Right lobe of liver (tissue), 4 donors: ENCODE measurements around the gene OR8I2.

ENCODE experiments used
- CTCF ChIP-seq, 4 donors: fragments of 200-600 bp in 3 of 4; fragments of 450-650 bp in 1 of 4; IDR thresholded peaks; one replicate each; pipeline versions ENCODE4 v1.5.1 to v1.8.0; 2016 to 2022; ENCODE audit warnings: antibody characterized with exemption in 4 of 4, mild to moderate bottlenecking in 2 of 4
- POLR2A ChIP-seq: fragments of 450-650 bp; IDR thresholded peaks from one replicate; pipeline ENCODE4 v1.6.1; 2017; ENCODE audit warnings: antibody characterized with exemption, mild to moderate bottlenecking
- donor health status: DM: no; HTN: no; CAD: no.
- donor health status: DM: no; HTN: no; CAD: no.
- donor health status: DM: no; HTN: yes; CAD: no.

- TF ChIP-seq CTCF (IDR thresholded peaks at IDR 0.05) (no peak), POLR2A (no peak)
Observed at GRCh38 chr11:56093008-56093407, at the start of gene OR8I2.
